Measurements from ENCODE around the gene SIK2. TPM values are rescaled to one million over a fixed set of nuclear protein-coding genes. Genes with fewer than 3 reads are reported as not detected.

SIK2 gene
- total RNA-seq, result 43.0 and 43.7 TPM in 2 replicates
- long read RNA-seq, partial matches to known transcripts, result 25 of 35 reads
- long read RNA-seq, other reads (novel, unspliced or antisense), result 10 of 35 reads

DNA sequence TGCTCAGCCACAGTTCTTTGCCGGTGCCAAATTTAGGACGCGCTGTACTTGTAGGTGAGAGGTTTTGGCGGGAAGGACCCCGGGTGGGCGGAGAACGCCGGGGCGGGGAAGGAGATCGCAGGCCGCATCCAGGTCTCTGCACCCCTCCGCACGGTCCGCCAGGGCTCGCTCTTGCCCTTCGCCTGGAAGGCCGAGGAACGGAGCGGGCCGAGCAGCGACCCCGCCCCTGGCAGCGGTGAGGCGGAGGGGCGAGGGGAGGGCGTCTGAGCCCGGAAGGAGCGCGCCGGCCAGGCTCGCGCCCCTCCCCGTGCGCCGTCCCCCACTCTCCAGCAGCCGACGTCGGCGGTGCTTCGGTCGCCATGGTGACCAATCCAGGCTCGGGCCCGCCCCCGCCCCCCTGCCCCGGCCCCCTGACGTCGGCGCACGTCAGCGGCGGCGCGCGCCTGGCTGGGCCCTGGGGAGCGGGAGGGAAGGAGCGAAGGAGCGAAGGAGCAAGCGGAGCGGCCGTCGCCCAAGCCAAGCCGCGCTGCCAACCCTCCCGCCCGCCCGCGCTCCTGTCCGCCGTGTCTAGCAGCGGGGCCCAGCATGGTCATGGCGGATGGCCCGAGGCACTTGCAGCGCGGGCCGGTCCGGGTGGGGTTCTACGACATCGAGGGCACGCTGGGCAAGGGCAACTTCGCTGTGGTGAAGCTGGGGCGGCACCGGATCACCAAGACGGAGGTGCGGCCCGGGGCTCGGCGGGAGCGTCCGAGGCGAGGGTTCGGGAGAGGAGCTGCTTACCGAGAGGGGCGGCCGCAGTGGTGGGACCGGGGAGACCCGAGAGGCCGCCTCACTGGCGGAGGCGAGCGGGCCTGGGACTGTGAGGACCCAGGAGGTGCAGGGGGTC is at the start of gene SIK2:
Gene SIK2 (plus strand): TSS at position 471 of the 886 bp plus-strand sequence. CDS start 115 bp downstream, at position 586.
- no peaks in the 10 kb centered on the region for H3K9me3 Mint-ChIP-seq (ENCODE audit: low read depth)
- H3K27me3 Mint-ChIP-seq, result peaks cover 8% of the 10 kb centered on the region
- H3K27ac Mint-ChIP-seq, result peak within 1 kb of the TSS; percentile 95
- TF ChIP-seq, protein P1, sequence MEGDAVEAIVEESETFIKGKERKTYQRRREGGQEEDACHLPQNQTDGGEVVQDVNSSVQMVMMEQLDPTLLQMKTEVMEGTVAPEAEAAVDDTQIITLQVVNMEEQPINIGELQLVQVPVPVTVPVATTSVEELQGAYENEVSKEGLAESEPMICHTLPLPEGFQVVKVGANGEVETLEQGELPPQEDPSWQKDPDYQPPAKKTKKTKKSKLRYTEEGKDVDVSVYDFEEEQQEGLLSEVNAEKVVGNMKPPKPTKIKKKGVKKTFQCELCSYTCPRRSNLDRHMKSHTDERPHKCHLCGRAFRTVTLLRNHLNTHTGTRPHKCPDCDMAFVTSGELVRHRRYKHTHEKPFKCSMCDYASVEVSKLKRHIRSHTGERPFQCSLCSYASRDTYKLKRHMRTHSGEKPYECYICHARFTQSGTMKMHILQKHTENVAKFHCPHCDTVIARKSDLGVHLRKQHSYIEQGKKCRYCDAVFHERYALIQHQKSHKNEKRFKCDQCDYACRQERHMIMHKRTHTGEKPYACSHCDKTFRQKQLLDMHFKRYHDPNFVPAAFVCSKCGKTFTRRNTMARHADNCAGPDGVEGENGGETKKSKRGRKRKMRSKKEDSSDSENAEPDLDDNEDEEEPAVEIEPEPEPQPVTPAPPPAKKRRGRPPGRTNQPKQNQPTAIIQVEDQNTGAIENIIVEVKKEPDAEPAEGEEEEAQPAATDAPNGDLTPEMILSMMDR (IDR thresholded peaks at IDR 0.05; ENCODE audit: unreplicated experiment), result peak; percentile 97
- H3K4me3 Mint-ChIP-seq (ENCODE audit: low read depth), result peak within 1 kb of the TSS; percentile 89
- peaks cover 22% of the 10 kb centered on the region for H3K4me1 Mint-ChIP-seq (ENCODE audit: low read depth)
- no peaks in the 10 kb centered on the region for H3K36me3 Mint-ChIP-seq (ENCODE audit: insufficient read depth)
- DNase-seq (ENCODE audit: low spot score, unreplicated experiment), result peak; percentile 94

DNA sequence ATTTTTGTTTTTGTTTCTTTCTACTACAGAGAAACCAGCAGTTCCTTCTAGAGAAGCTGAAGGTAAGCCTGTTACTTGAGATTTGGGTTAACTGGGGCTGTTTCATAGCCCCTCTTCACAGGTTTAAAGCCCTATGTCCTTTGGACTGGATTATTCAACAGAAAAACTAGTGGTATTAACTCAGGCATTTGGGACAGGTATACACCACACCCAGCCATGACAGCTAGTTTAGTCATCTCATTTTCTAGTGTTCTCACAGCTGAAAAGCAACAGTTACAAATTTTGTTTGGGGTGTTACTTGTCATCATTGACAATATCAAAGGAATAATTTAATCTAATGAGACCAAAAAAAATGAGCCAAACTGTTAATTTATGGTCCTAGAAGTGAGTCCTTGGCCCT is 47.7 kb upstream of the SIK2 start:
- TF ChIP-seq, protein P1 (IDR thresholded peaks at IDR 0.05; ENCODE audit: unreplicated experiment), result no peak
- Mint-ChIP-seq H3K27me3 (peaks cover 7% of the 10 kb centered on the region), H3K9me3 (ENCODE audit: low read depth) (peaks cover 4% of the 10 kb centered on the region), H3K4me1 (ENCODE audit: low read depth) (no peaks in the 10 kb centered on the region), H3K27ac (no peak overlapping the region), H3K4me3 (ENCODE audit: low read depth) (no peak overlapping the region), H3K36me3 (ENCODE audit: insufficient read depth) (peaks cover 9% of the 10 kb centered on the region)
- DNase-seq (ENCODE audit: low spot score, unreplicated experiment), result no peak

DNA sequence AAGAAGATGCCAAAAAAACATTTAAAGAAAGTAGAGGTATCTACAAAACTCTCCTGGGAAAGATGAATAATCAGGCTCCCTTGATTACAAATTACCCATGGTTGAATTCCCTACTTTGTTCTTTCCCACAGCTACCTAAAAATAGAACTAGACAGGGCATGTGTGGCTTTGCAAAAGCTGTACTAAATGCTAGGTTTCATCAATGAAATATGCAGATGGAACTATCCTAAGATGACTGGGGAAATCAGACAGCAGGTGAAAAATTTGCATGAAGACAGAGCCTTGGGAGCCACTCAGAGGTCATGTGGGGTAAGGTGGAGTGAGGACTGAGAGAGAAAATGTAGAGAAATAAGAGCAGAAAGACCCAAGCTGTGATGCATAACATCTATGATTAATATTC is 47.0 kb upstream of the SIK2 start:
- TF ChIP-seq, protein P1 (IDR thresholded peaks at IDR 0.05; ENCODE audit: unreplicated experiment), result no peak
- no peak overlapping the region for H3K27ac Mint-ChIP-seq

DNA sequence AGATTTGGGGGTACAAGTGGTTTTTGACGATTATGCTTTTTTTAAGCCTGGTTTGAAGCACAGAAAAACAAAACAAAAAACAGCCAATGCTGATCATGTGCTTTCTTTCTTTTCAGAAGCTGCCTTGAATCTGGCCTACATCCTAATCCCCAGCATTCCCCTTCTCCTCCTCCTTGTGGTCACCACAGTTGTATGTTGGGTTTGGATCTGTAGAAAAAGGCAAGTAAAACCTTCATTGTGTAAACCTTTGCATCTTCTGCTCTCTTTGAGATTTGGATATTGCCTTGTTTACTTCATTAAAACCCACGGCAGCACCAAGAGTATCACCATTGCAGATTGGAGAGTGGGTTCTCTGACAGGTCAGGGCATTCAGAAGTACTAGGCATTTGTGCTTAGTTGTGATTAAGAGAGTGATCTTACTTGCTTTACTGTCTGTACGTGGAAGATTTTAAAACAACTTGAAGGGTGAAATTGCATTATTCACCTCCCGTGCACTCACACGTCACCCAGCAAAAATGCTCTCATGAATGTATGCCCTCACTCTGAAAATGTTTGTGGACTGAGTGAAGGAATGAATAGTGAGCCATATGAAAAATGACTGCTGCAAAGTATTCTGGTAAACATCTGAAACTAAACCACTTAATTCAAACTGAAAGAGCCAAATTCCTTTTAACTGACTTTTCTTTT is 44.7 kb upstream of the SIK2 start:
- Mint-ChIP-seq H3K36me3 (ENCODE audit: insufficient read depth) (peaks cover 9% of the 10 kb centered on the region), H3K4me1 (ENCODE audit: low read depth) (peaks cover 13% of the 10 kb centered on the region), H3K4me3 (ENCODE audit: low read depth) (no peak overlapping the region), H3K27me3 (no peaks in the 10 kb centered on the region), H3K27ac (no peak overlapping the region), H3K9me3 (ENCODE audit: low read depth) (peaks cover 4% of the 10 kb centered on the region)
- TF ChIP-seq, protein P1 (IDR thresholded peaks at IDR 0.05; ENCODE audit: unreplicated experiment), result no peak
- no peak for DNase-seq (ENCODE audit: low spot score, unreplicated experiment)

More for the DNA sequence above, 47.0 kb upstream of the SIK2 start:
- no peaks in the 10 kb centered on the region for H3K4me1 Mint-ChIP-seq (ENCODE audit: low read depth)
- no peak for DNase-seq (ENCODE audit: low spot score, unreplicated experiment)
- no peak overlapping the region for H3K4me3 Mint-ChIP-seq (ENCODE audit: low read depth)
- peaks cover 9% of the 10 kb centered on the region for H3K36me3 Mint-ChIP-seq (ENCODE audit: insufficient read depth)
- peaks cover 4% of the 10 kb centered on the region for H3K27me3 Mint-ChIP-seq
- peaks cover 4% of the 10 kb centered on the region for H3K9me3 Mint-ChIP-seq (ENCODE audit: low read depth)

DNA sequence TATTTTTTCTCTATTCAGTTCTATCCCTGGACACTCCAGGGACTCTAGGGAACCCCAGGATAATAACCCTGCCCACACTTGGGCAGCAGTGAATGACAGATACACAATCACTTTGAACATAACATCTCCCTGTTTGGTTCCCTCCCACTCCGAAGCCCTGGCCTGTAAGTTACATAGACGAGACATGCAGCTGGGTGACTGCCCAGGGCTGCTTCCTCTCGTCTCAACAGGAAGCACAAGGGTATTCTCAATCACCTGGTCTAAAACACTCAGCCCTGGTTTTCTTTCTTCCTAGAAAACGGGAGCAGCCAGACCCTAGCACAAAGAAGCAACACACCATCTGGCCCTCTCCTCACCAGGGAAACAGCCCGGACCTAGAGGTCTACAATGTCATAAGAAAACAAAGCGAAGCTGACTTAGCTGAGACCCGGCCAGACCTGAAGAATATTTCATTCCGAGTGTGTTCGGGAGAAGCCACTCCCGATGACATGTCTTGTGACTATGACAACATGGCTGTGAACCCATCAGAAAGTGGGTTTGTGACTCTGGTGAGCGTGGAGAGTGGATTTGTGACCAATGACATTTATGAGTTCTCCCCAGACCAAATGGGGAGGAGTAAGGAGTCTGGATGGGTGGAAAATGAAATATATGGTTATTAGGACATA is 42.3 kb upstream of the SIK2 start:
- H3K27ac Mint-ChIP-seq, result no peak overlapping the region

More for the DNA sequence above, 42.3 kb upstream of the SIK2 start:
- Mint-ChIP-seq H3K36me3 (ENCODE audit: insufficient read depth) (peaks cover 9% of the 10 kb centered on the region), H3K4me1 (ENCODE audit: low read depth) (peaks cover 22% of the 10 kb centered on the region), H3K4me3 (ENCODE audit: low read depth) (no peak overlapping the region), H3K27me3 (no peaks in the 10 kb centered on the region), H3K9me3 (ENCODE audit: low read depth) (peaks cover 4% of the 10 kb centered on the region)
- TF ChIP-seq, protein P1 (IDR thresholded peaks at IDR 0.05; ENCODE audit: unreplicated experiment), result no peak
- no peak for DNase-seq (ENCODE audit: low spot score, unreplicated experiment)

All from progenitor cell of endocrine pancreas (in vitro differentiated cells).